ENCODE measurements around the gene PRKCQ.

PRKCQ gene

GRCh38 chr10:6395606-6396005 is 184.5 kb downstream of the PRKCQ start:
- TF ChIP-seq MAX (IDR thresholded peaks at IDR 0.05; ENCODE audit: low read depth, low read length): no peak
- no peak for TF ChIP-seq POLR2A (IDR thresholded peaks at IDR 0.05; ENCODE audit: extremely low read depth, insufficient read length)
- no peak for TF ChIP-seq MYC (IDR thresholded peaks at IDR 0.05; ENCODE audit: low read depth, low read length)
- TF ChIP-seq CTCF (IDR thresholded peaks at IDR 0.05; ENCODE audit: low read depth, low read length): no peak
- H3K4me3 ChIP-seq (ENCODE audit: low read depth, low read length): no peak overlapping the region
- no peak for DNase-seq (ENCODE audit: low read depth)

GRCh38 chr10:6394084-6394483 is 186.0 kb downstream of the PRKCQ start:
- no peak for DNase-seq (ENCODE audit: low read depth)
- TF ChIP-seq POLR2A (IDR thresholded peaks at IDR 0.05; ENCODE audit: extremely low read depth, insufficient read length) (no peak), MAX (IDR thresholded peaks at IDR 0.05; ENCODE audit: low read depth, low read length) (no peak), MYC (IDR thresholded peaks at IDR 0.05; ENCODE audit: low read depth, low read length) (no peak), CTCF (IDR thresholded peaks at IDR 0.05; ENCODE audit: low read depth, low read length) (no peak)

GRCh38 chr10:6393168-6393567 is 186.9 kb downstream of the PRKCQ start:
- H3K4me3 ChIP-seq (ENCODE audit: low read depth, low read length): no peak overlapping the region
- TF ChIP-seq CTCF (IDR thresholded peaks at IDR 0.05; ENCODE audit: low read depth, low read length) (no peak), MAX (IDR thresholded peaks at IDR 0.05; ENCODE audit: low read depth, low read length) (no peak), POLR2A (IDR thresholded peaks at IDR 0.05; ENCODE audit: extremely low read depth, insufficient read length) (no peak), MYC (IDR thresholded peaks at IDR 0.05; ENCODE audit: low read depth, low read length) (no peak)
- no peak for DNase-seq (ENCODE audit: low read depth)

More at GRCh38 chr10:6394084-6394483, 186.0 kb downstream of the PRKCQ start:
- no peak overlapping the region for H3K4me3 ChIP-seq (ENCODE audit: low read depth, low read length)

GRCh38 chr10:6390213-6390845 is 189.7 kb downstream of the PRKCQ start:
- no peak overlapping the region for H3K4me3 ChIP-seq (ENCODE audit: low read depth, low read length)
- DNase-seq (ENCODE audit: low read depth): no peak
- TF ChIP-seq MAX (IDR thresholded peaks at IDR 0.05; ENCODE audit: low read depth, low read length) (no peak), MYC (IDR thresholded peaks at IDR 0.05; ENCODE audit: low read depth, low read length) (no peak), CTCF (IDR thresholded peaks at IDR 0.05; ENCODE audit: low read depth, low read length) (no peak), POLR2A (IDR thresholded peaks at IDR 0.05; ENCODE audit: extremely low read depth, insufficient read length) (no peak)

GRCh38 chr10:6388261-6388893 is 191.7 kb downstream of the PRKCQ start:
- no peak overlapping the region for H3K4me3 ChIP-seq (ENCODE audit: low read depth, low read length)
- DNase-seq (ENCODE audit: low read depth): no peak
- TF ChIP-seq CTCF (IDR thresholded peaks at IDR 0.05; ENCODE audit: low read depth, low read length) (no peak), MYC (IDR thresholded peaks at IDR 0.05; ENCODE audit: low read depth, low read length) (no peak), POLR2A (IDR thresholded peaks at IDR 0.05; ENCODE audit: extremely low read depth, insufficient read length) (no peak), MAX (IDR thresholded peaks at IDR 0.05; ENCODE audit: low read depth, low read length) (no peak)
